Activated CD4-positive, alpha-beta T cell treated with anti-CD3 and anti-CD28 coated beads, Interleukin-2, amount 10 ng/mL, durations not matched to agents 7 days and 5 days (primary cell): Measurements from ENCODE around the gene LAPTM4A. TPM values are rescaled to one million over a fixed set of nuclear protein-coding genes. Genes with fewer than 3 reads are reported as not detected.
"Not testable (repeated sequence)": the region's sequence is repeated elsewhere in the genome, so short reads cannot be mapped to it uniquely, and the experiment has no call there.

ENCODE experiments used
- CTCF ChIA-PET: fragments of 350-600 bp; sonication (Branson Sonifier 250); formaldehyde crosslinking; loops from one replicate; lab custom pipeline; 2021; ENCODE audit warnings: antibody characterized with exemption; lab: Charles Lee
- POLR2A ChIA-PET: fragments of 350-600 bp; sonication (Branson Sonifier 250); formaldehyde crosslinking; loops from one replicate; lab custom pipeline; 2021; ENCODE audit warnings: antibody characterized with exemption; lab: Charles Lee
- DNase-seq: peaks from one replicate; pipeline ENCODE4 v3.0.0-alpha.2; 2020
- H3K27ac Mint-ChIP-seq: one replicate; pipeline ENCODE4 v1.8.0; 2021; ENCODE audit warnings: mild to moderate bottlenecking, moderate library complexity, mixed read lengths
- H3K27me3 Mint-ChIP-seq: one replicate; pipeline ENCODE4 v1.8.0; 2021; ENCODE audit warnings: mixed read lengths
- H3K36me3 Mint-ChIP-seq: one replicate; pipeline ENCODE4 v1.8.0; 2021; ENCODE audit warnings: low read depth, mixed read lengths
- H3K4me1 Mint-ChIP-seq: one replicate; pipeline ENCODE4 v1.8.0; 2021; ENCODE audit warnings: mixed read lengths
- H3K4me3 Mint-ChIP-seq: one replicate; pipeline ENCODE4 v1.8.0; 2021; ENCODE audit warnings: mild to moderate bottlenecking, moderate library complexity, mixed read lengths
- H3K9me3 Mint-ChIP-seq: one replicate; pipeline ENCODE4 v1.8.0; 2021; ENCODE audit warnings: mixed read lengths
- total RNA-seq, 2 experiments: library from RNA; stranded (reverse); gene quantifications; one replicate each; pipeline ENCODE4 v1.2.3, GENCODE V29; 2021

The LAPTM4A gene
- total RNA-seq, 2 experiments from 2014 or later, result 26.3 to 52.1 TPM

- POLR2A ChIA-PET, result no interaction called here
- Mint-ChIP-seq H3K36me3 (no peaks in the 10 kb centered on the region), H3K27me3 (peaks cover 55% of the 10 kb centered on the region), H3K4me3 (no peak overlapping the region), H3K4me1 (no peaks in the 10 kb centered on the region), H3K27ac (no peak overlapping the region), H3K9me3 (no peaks in the 10 kb centered on the region)
- CTCF ChIA-PET, result interaction anchor here (0.8 kb wide), 1 partner anchor 33 kb away, joined by 3 read pairs; no protein-coding TSS in a partner anchor
- no peak for DNase-seq
Observed at GRCh38 chr2:20057268-20057667, 5.8 kb upstream of the LAPTM4A start.

DNA sequence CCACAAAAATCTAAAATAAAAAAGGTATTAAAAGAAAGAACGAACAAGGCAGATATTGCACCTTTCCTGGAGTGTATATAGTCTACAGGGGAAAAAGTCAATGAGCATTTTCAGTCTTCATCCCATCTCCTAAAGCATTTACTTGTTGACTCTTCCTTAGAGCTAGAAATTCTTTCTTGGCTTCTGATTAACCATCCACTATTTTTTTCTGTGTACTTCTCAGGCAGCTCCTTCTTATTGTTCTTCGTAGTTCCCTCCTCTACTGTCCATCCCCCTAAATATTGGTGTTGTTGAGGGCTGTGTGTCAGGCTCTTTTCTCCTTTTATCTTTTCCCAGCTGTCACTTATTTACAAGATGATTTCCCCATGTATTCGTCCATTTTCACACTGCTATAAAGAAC lies 3.5 kb upstream of the LAPTM4A start:
- H3K9me3 Mint-ChIP-seq, result no peaks in the 10 kb centered on the region
- no peaks in the 10 kb centered on the region for H3K36me3 Mint-ChIP-seq
- ChIA-PET CTCF (interaction anchor here (1.1 to 2.5 kb wide), 2 partner anchors 9 to 19 kb away, joined by 3 to 11 read pairs; no protein-coding TSS in a partner anchor), POLR2A (no interaction called here)
- peaks cover 5% of the 10 kb centered on the region for H3K4me1 Mint-ChIP-seq
- no peak overlapping the region for H3K4me3 Mint-ChIP-seq
- H3K27ac Mint-ChIP-seq, result no peak overlapping the region
- H3K27me3 Mint-ChIP-seq, result peaks cover 42% of the 10 kb centered on the region
- DNase-seq, result no peak

DNA sequence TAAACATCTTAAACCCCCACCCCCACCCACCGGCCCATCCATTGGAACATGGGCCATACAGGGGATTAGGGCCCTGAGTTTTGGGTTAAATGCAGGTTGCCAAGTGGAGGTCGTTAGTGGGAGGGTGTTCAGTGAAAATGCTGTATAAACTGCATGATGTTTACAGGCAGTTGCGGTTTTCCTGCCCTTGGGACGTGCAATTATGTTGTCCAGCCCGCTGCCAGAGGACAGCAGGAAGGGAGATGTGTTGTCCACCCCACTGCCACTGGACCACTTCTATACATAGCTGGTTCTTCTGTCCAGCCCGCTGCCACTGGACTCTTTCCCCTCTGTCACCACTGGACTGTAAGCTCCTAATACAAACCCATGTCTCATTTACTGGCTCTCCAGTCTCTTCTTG lies 2.7 kb upstream of the LAPTM4A start:
- no peak overlapping the region for H3K27ac Mint-ChIP-seq
- ChIA-PET CTCF (interaction anchor here (1.0 to 2.5 kb wide), 3 partner anchors 10 to 39 kb away, joined by 3 to 11 read pairs (median 5); no protein-coding TSS in a partner anchor), POLR2A (no interaction called here)
- no peaks in the 10 kb centered on the region for H3K9me3 Mint-ChIP-seq
- DNase-seq, result no peak
- H3K4me1 Mint-ChIP-seq, result peaks cover 13% of the 10 kb centered on the region
- H3K36me3 Mint-ChIP-seq, result no peaks in the 10 kb centered on the region
- no peak overlapping the region for H3K4me3 Mint-ChIP-seq
- H3K27me3 Mint-ChIP-seq, result peaks cover 40% of the 10 kb centered on the region

DNA sequence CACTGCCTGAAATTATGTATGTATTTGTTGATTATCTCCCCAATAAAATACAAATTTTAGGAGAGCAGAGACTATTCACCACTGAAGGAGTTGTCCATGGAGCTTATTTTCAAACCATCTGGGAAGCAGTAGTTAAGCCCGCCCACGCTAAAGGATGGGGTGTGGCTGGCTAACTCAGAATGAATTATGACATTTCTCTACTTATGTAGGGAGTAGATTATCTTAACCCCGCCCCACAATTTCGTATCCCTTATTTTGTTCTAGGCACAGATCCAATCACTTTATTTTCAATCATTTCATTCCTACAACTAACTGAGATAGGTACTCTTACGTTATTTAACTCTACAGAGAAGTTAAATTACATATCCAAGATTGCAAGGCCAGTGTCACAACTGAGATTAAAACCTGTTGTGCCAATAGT lies 1.4 kb upstream of the LAPTM4A start:
- no peaks in the 10 kb centered on the region for H3K36me3 Mint-ChIP-seq
- no peaks in the 10 kb centered on the region for H3K9me3 Mint-ChIP-seq
- H3K4me1 Mint-ChIP-seq, result peaks cover 23% of the 10 kb centered on the region
- ChIA-PET POLR2A (no interaction called here), CTCF (interaction anchor here (2.0 to 2.5 kb wide), 2 partner anchors 11 to 37 kb away, joined by 8 to 11 read pairs; no protein-coding TSS in a partner anchor)
- no peak overlapping the region for H3K4me3 Mint-ChIP-seq
- no peak for DNase-seq
- no peak overlapping the region for H3K27ac Mint-ChIP-seq
- H3K27me3 Mint-ChIP-seq, result peaks cover 33% of the 10 kb centered on the region

DNA sequence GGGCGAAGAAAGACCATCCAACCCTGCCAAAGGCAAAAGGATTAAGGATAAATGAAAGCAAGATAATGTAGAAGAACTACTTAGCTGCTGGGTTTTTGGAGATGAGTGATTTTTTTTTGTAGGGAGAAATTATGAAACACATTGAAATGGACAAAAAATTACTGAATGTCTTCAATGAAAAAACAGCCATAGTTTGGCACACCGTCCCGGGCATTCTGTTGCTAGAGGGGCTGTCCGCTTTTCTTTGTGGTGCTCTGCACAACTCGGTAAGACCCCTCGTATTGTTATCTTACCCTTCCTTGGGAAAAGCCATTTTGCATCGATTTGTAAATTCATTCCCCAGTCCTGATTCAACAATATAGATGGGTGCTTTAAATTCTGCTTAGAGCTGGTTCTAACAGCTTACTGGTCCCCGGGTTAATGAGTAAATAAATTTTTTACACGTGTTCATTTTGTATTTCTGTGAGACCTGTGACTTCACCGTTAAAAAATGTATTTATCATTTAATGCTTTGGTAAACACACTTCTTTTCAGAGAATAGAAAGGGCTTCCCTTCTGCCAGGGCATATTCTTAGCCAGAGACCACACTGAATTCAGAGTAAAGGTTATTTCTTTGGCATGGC lies 912 bp upstream of the LAPTM4A start:
- POLR2A ChIA-PET, result no interaction called here

GRCh38 chr2:20050646-20051531 lies 539 bp downstream of the LAPTM4A start:
- H3K4me3 Mint-ChIP-seq, result no peak overlapping the region
- no peak overlapping the region for H3K27ac Mint-ChIP-seq
- H3K4me1 Mint-ChIP-seq, result peaks cover 23% of the 10 kb centered on the region
- no peaks in the 10 kb centered on the region for H3K36me3 Mint-ChIP-seq
- no peaks in the 10 kb centered on the region for H3K9me3 Mint-ChIP-seq
- POLR2A ChIA-PET, result no interaction called here
- H3K27me3 Mint-ChIP-seq, result peaks cover 14% of the 10 kb centered on the region
- CTCF ChIA-PET, result interaction anchor here (2.0 kb wide), 1 partner anchor 35 kb away, joined by 8 read pairs; no protein-coding TSS in a partner anchor
- peak; percentile 36 for DNase-seq

More for the DNA sequence above, 912 bp upstream of the LAPTM4A start:
- H3K4me1 Mint-ChIP-seq, result peaks cover 23% of the 10 kb centered on the region
- H3K27me3 Mint-ChIP-seq, result peaks cover 28% of the 10 kb centered on the region
- DNase-seq, result peak; percentile 8
- CTCF ChIA-PET, result interaction anchor here (1.0 to 2.5 kb wide), 3 partner anchors 12 to 37 kb away, joined by 4 to 11 read pairs (median 8); no protein-coding TSS in a partner anchor
- H3K9me3 Mint-ChIP-seq, result no peaks in the 10 kb centered on the region
- H3K4me3 Mint-ChIP-seq, result no peak overlapping the region
- H3K36me3 Mint-ChIP-seq, result no peaks in the 10 kb centered on the region
- H3K27ac Mint-ChIP-seq, result no peak overlapping the region

- peaks cover 23% of the 10 kb centered on the region for H3K4me1 Mint-ChIP-seq
- POLR2A ChIA-PET, result no interaction called here
- CTCF ChIA-PET, result interaction anchor here (0.9 kb wide), 2 partner anchors 35 to 147 kb away, joined by 3 read pairs; no protein-coding TSS in a partner anchor
- H3K27ac Mint-ChIP-seq, result no peak overlapping the region
- no peak overlapping the region for H3K4me3 Mint-ChIP-seq
- H3K9me3 Mint-ChIP-seq, result no peaks in the 10 kb centered on the region
- H3K27me3 Mint-ChIP-seq, result peaks cover 8% of the 10 kb centered on the region
- H3K36me3 Mint-ChIP-seq, result no peaks in the 10 kb centered on the region
- DNase-seq, result peak; percentile 34
Observed at GRCh38 chr2:20050104-20050645, 1.3 kb downstream of the LAPTM4A start.

GRCh38 chr2:20049637-20050036 lies 1.8 kb downstream of the LAPTM4A start:
- no peaks in the 10 kb centered on the region for H3K36me3 Mint-ChIP-seq
- no peak overlapping the region for H3K4me3 Mint-ChIP-seq
- CTCF ChIA-PET, result interaction anchor here (0.9 kb wide), 2 partner anchors 34 to 146 kb away, joined by 3 read pairs; no protein-coding TSS in a partner anchor
- no peaks in the 10 kb centered on the region for H3K9me3 Mint-ChIP-seq
- H3K4me1 Mint-ChIP-seq, result peaks cover 23% of the 10 kb centered on the region
- no peak for DNase-seq
- H3K27ac Mint-ChIP-seq, result no peak overlapping the region
- POLR2A ChIA-PET, result no interaction called here
- peaks cover 3% of the 10 kb centered on the region for H3K27me3 Mint-ChIP-seq

DNA sequence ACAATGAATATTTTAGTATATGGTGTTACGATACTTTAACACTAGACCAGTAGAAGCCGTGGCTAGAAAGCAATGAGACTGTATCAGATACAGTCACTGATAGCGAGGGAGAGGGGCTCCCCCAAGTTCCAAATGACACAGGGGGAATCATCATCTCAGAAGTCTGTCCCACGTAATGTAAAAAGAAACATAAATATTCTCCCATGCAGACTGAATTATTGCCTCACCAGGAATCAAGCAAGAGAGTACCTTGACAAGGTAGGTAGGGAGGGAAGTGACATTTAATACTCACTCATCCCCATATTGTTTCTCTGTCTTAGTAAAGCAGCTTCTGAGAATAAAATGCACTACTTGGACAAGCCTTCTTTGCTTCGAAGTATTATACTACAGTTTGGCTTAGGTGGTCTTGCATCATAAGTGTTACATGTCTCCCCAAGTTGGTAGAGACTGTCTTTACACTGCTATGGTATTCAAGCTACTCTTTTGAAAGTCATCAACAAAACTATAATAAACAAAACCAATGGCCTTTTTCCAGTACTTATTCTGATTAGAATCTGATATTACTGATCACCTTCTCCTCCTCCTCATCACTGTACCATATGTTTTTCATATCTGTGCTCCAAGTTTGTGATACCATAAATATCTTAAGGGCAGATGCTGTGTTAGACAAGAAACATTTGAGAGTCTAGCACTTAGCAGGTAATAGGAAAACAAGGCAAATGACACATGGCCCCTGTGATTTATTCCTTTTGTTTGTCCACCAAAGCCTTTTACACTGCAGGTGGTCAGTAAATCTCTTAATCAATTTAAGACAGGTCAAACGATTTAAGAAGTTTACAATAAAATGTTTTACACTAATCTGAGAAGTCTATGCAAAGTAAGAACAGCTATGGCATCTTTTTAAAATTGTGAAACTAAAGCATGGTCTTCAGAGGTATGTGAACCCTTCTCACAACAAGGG lies 2.7 kb downstream of the LAPTM4A start:
- no peaks in the 10 kb centered on the region for H3K9me3 Mint-ChIP-seq
- no peaks in the 10 kb centered on the region for H3K27me3 Mint-ChIP-seq
- DNase-seq, result no peak
- H3K27ac Mint-ChIP-seq, result no peak overlapping the region
- ChIA-PET CTCF (interaction anchor here (1.2 kb wide), 1 partner anchor 9 kb away, joined by 4 read pairs; no protein-coding TSS in a partner anchor), POLR2A (no interaction called here)
- H3K4me1 Mint-ChIP-seq, result peaks cover 23% of the 10 kb centered on the region
- no peak overlapping the region for H3K4me3 Mint-ChIP-seq
- H3K36me3 Mint-ChIP-seq, result no peaks in the 10 kb centered on the region

DNA sequence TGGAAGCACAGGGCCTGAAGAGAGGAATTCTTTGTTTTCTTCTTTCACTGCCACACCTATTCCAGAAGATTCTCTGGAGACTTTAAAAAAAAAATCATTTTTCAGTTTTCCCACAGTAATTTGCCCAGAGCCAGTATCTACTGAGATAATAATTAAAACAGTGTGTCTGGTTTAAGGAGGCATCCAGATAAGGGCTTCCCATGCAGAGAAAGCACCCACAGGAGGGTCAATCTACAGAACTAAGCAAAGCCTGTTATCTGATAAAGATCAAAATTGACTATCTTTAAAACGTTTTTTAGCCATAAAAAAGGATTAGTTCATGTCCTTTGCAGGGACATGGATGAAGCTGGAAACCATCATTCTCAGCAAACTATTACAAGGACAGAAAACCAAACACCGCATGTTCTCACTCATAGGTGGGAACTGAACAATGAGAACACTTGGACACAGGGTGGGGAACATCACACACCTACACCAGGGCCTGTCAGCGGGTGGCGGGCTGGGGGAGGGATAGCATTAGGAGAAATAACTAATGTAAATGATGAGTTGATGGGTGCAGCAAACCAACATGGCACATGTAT lies 5.6 kb downstream of the LAPTM4A start:
- DNase-seq, H3K36me3 Mint-ChIP-seq, H3K27ac Mint-ChIP-seq, CTCF ChIA-PET, H3K27me3 Mint-ChIP-seq, H3K9me3 Mint-ChIP-seq, H3K4me3 Mint-ChIP-seq: not testable (repeated sequence)
- POLR2A ChIA-PET, result interaction anchor here (0.6 kb wide), 1 partner anchor 10 kb away, joined by 3 read pairs; no protein-coding TSS in a partner anchor
- peaks cover 23% of the 10 kb centered on the region for H3K4me1 Mint-ChIP-seq

DNA sequence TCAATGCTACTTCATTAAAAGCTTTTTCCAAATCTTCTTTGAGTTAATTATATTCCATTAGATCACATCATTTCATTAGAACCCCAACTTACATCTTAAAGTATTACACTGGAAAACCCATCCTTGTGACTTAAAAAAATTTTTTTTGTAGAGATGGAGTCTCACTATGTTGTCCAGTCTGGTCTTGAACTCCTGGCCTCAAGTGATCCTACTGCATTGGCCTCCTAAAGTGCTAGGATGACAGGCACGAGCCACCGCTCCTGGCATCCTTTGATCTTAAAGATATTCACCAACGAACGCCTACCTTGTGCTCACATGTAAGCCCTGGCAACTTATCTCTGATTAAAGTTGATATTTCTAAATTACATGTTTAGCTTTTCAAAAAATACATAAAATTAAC lies 6.7 kb downstream of the LAPTM4A start:
- Mint-ChIP-seq H3K9me3 (no peaks in the 10 kb centered on the region), H3K36me3 (peaks cover 7% of the 10 kb centered on the region), H3K4me3 (no peak overlapping the region), H3K27me3 (no peaks in the 10 kb centered on the region), H3K27ac (no peak overlapping the region), H3K4me1 (peaks cover 16% of the 10 kb centered on the region)
- ChIA-PET CTCF (no interaction called here), POLR2A (no interaction called here)
- no peak for DNase-seq
